Right cardiac atrium (tissue), 5 donors: Measurements from ENCODE around the gene PMIS2. TPM values are rescaled to one million over a fixed set of nuclear protein-coding genes. Genes with fewer than 3 reads are reported as not detected.

Experiments used
- ATAC-seq, 2 donors: fragments of 200-7000 bp; cut with Tn5 transposase; one replicate each; pipeline versions ENCODE4 v1.8.0 to v1.9.1; 2020; ENCODE audit warnings: moderate library complexity in 2 of 2, mild to moderate bottlenecking in 1 of 2
- DNase-seq, 3 donors: peaks; one replicate each; pipeline ENCODE4 v3.0.0-alpha.2; 2020
- H3K27ac ChIP-seq: one replicate; pipeline ENCODE4 v1.5.1; 2013; ENCODE audit warnings: mild to moderate bottlenecking, low read length, control low read depth, moderate library complexity
- H3K27me3 ChIP-seq: one replicate; pipeline ENCODE4 v1.6.1; 2013; ENCODE audit not compliant: control insufficient read depth, insufficient read depth
- H3K4me1 ChIP-seq: one replicate; pipeline ENCODE4 v1.6.1; 2013; ENCODE audit warnings: low read length; ENCODE audit not compliant: control insufficient read depth, insufficient read depth
- H3K4me3 ChIP-seq: one replicate; pipeline ENCODE4 v1.5.1; 2013; ENCODE audit warnings: low read length, control low read depth
- H3K9me3 ChIP-seq: one replicate; pipeline ENCODE4 v1.6.1; 2013; ENCODE audit warnings: low read length; ENCODE audit not compliant: control insufficient read depth
- WGBS: extraction: QIAGEN DNeasy Blood & Tissue Kit; methylation state at CpG from one replicate; pipeline ENCODE4 v1.1.7; 2013; 5-methylcytosine and 5-hydroxymethylcytosine counted together
- intact Hi-C, 4 donors: fragments of 100-400 bp; cut with DNase I; formaldehyde crosslinking; loops; one replicate each; pipeline versions ENCODE4 v1.11.0 to v1.14.0; 2022 to 2023
- polyA plus RNA-seq: library from polyadenylated mRNA; stranded (reverse); fragments of 200-250 nt; gene quantifications from one replicate; pipeline ENCODE4 v1.2.3, GENCODE V29; 2013
- total RNA-seq, 4 donors: library from RNA; stranded (reverse); fragmentation: NEBNext Ultra II Directional; extraction: Animal tissue kit (Norgen Biotek cat#: 25700); gene quantifications; one replicate each; pipeline ENCODE4 v1.2.1, GENCODE V29; 2021
- donor health status: healthy with polysubstance abuse.
- donor health status: DM: no; HTN: yes; CAD: no.
- donor health status: DM: no; HTN: no; CAD: no.
- donor health status: DM: no; HTN: yes; CAD: no; lungs with severe emphysema.
- donor health status: DM: yes; HTN: yes; CAD: no.

Gene PMIS2
- total and polyA plus RNA-seq, 5 donors: not detected

- intact Hi-C loops: no loop called here
- Histone ChIP-seq H3K27ac (no peak overlapping the region), H3K27me3 (no peaks in the 10 kb centered on the region), H3K4me1 (no peaks in the 10 kb centered on the region), H3K9me3 (no peaks in the 10 kb centered on the region), H3K4me3 (peak overlapping the region; percentile 30)
- WGBS: 3% methylated on average over 60 of the region's 60 CpGs
- DNase-seq (peak; percentile 72 to 88 (median 86)), ATAC-seq (peak; percentile 62 to 83)
Measured at GRCh38 chr19:35557539-35558399, 28.2 kb upstream of the PMIS2 start.

GRCh38 chr19:35558400-35559280 lies 27.3 kb upstream of the PMIS2 start:
- no peaks in the 10 kb centered on the region for H3K4me1 ChIP-seq
- intact Hi-C loops: no loop called here
- DNase-seq (peak in 1 of 3 donors; percentile 56), ATAC-seq (no peak)
- H3K27ac ChIP-seq: no peak overlapping the region
- 31% methylated on average over 53 of the region's 53 CpGs for WGBS
- H3K9me3 ChIP-seq: no peaks in the 10 kb centered on the region
- H3K27me3 ChIP-seq: no peaks in the 10 kb centered on the region
- H3K4me3 ChIP-seq: peak overlapping the region; percentile 30

- H3K27ac ChIP-seq: no peak overlapping the region
- H3K9me3 ChIP-seq: no peaks in the 10 kb centered on the region
- no peaks in the 10 kb centered on the region for H3K27me3 ChIP-seq
- H3K4me3 ChIP-seq: no peak overlapping the region
- H3K4me1 ChIP-seq: no peaks in the 10 kb centered on the region
- 68% methylated on average over 11 of the region's 11 CpGs for WGBS
- intact Hi-C loops: no loop called here
- ATAC-seq: no peak
- DNase-seq: no peak
Measured at GRCh38 chr19:35559281-35559659, 26.7 kb upstream of the PMIS2 start.

- peak in 1 of 3 donors; percentile 33 for DNase-seq
Measured at GRCh38 chr19:35559781-35560180, 26.2 kb upstream of the PMIS2 start.

GRCh38 chr19:35560271-35560670 lies 25.7 kb upstream of the PMIS2 start:
- Histone ChIP-seq H3K4me3 (no peak overlapping the region), H3K9me3 (no peaks in the 10 kb centered on the region), H3K27me3 (no peaks in the 10 kb centered on the region), H3K4me1 (no peaks in the 10 kb centered on the region), H3K27ac (no peak overlapping the region)
- intact Hi-C loops: no loop called here
- WGBS: 84% methylated on average over 18 of the region's 18 CpGs
- DNase-seq (peak in 1 of 3 donors; percentile 50), ATAC-seq (no peak)

More at GRCh38 chr19:35559781-35560180, 26.2 kb upstream of the PMIS2 start:
- H3K4me3 ChIP-seq: no peak overlapping the region
- no peak overlapping the region for H3K27ac ChIP-seq
- WGBS: 89% methylated on average over 23 of the region's 23 CpGs
- intact Hi-C loops: no loop called here
- ATAC-seq: no peak
- no peaks in the 10 kb centered on the region for H3K27me3 ChIP-seq
- H3K4me1 ChIP-seq: no peaks in the 10 kb centered on the region
- H3K9me3 ChIP-seq: no peaks in the 10 kb centered on the region

GRCh38 chr19:35560677-35561076 lies 25.3 kb upstream of the PMIS2 start:
- H3K27me3 ChIP-seq: no peaks in the 10 kb centered on the region
- H3K4me1 ChIP-seq: no peaks in the 10 kb centered on the region
- DNase-seq (peak in 1 of 3 donors; percentile 12), ATAC-seq (no peak)
- WGBS: 63% methylated on average over 6 of the region's 6 CpGs
- H3K4me3 ChIP-seq: no peak overlapping the region
- no peak overlapping the region for H3K27ac ChIP-seq
- intact Hi-C loops: no loop called here
- no peaks in the 10 kb centered on the region for H3K9me3 ChIP-seq

- Histone ChIP-seq H3K27ac (no peak overlapping the region), H3K4me3 (no peak overlapping the region), H3K4me1 (no peaks in the 10 kb centered on the region), H3K27me3 (no peaks in the 10 kb centered on the region), H3K9me3 (no peaks in the 10 kb centered on the region)
- intact Hi-C loops: no loop called here
- no peak for ATAC-seq
- DNase-seq: peak in 1 of 3 donors; percentile 19
- 74% methylated on average over 6 of the region's 6 CpGs for WGBS
Measured at GRCh38 chr19:35561436-35561835, 24.5 kb upstream of the PMIS2 start.

- Histone ChIP-seq H3K4me1 (no peaks in the 10 kb centered on the region), H3K4me3 (no peak overlapping the region), H3K27me3 (no peaks in the 10 kb centered on the region), H3K27ac (no peak overlapping the region), H3K9me3 (no peaks in the 10 kb centered on the region)
- peak in 1 of 3 donors; percentile 11 for DNase-seq
- intact Hi-C loops: no loop called here
- 57% methylated on average over 17 of the region's 17 CpGs for WGBS
- ATAC-seq: no peak
Measured at GRCh38 chr19:35562336-35562735, 23.6 kb upstream of the PMIS2 start.

GRCh38 chr19:35562776-35563175 lies 23.2 kb upstream of the PMIS2 start:
- no peaks in the 10 kb centered on the region for H3K27me3 ChIP-seq

GRCh38 chr19:35563207-35563829 lies 22.7 kb upstream of the PMIS2 start, which contains the start of gene ATP4A:
Gene ATP4A (minus strand): TSS chr19:35563658. CDS start chr19:35563629, 29 bp downstream.
- Histone ChIP-seq H3K4me3 (no peak within 1 kb of the TSS), H3K27me3 (no peaks in the 10 kb centered on the region), H3K9me3 (no peaks in the 10 kb centered on the region), H3K4me1 (no peaks in the 10 kb centered on the region), H3K27ac (no peak within 1 kb of the TSS)
- ATAC-seq (no peak), DNase-seq (peak in 1 of 3 donors; percentile 30)
- intact Hi-C loops: no loop called here
- 65% methylated on average over 15 of the region's 15 CpGs for WGBS

More at GRCh38 chr19:35562776-35563175, 23.2 kb upstream of the PMIS2 start:
- intact Hi-C loops: no loop called here
- no peak for ATAC-seq
- no peak for DNase-seq
- Histone ChIP-seq H3K9me3 (no peaks in the 10 kb centered on the region), H3K27ac (no peak overlapping the region), H3K4me1 (no peaks in the 10 kb centered on the region), H3K4me3 (no peak overlapping the region)
- 63% methylated on average over 2 of the region's 2 CpGs for WGBS
